GM21529 (cell line): ENCODE measurements around the gene CARD16.

Experiments
- ATAC-seq: cut with Tn5 transposase; IDR thresholded peaks from one replicate; pipeline ENCODE4 v1.9.1; 2021; ENCODE audit not compliant: unreplicated experiment

CARD16 gene

GRCh38 chr11:104997288-104997687 is 47.8 kb downstream of the CARD16 start:
- ATAC-seq, result no peak

- no peak for ATAC-seq
These were observed 50.1 kb downstream of the CARD16 start for GRCh38 chr11:104995001-104995408.

GRCh38 chr11:104992781-104993180 is 52.4 kb downstream of the CARD16 start:
- no peak for ATAC-seq

GRCh38 chr11:104991994-104992393 is 53.1 kb downstream of the CARD16 start:
- no peak for ATAC-seq
